ENCODE results near the gene STARD10. TPM values are rescaled to one million over a fixed set of nuclear protein-coding genes. Genes with fewer than 3 reads are reported as not detected.

Gene STARD10
- total and polyA plus RNA-seq, 2 of the 8 experiments (the other 6 are each of a cell fraction or from before 2014, with no cell fraction given) = 23.7 to 35.7 TPM

- Histone ChIP-seq H4K8ac (ENCODE audit: extremely low read depth, insufficient read depth, low read length) (no peak overlapping the region), H4K20me1 (replicated peaks in 1 of 2; ENCODE audit: control insufficient read depth in 1 of 2, insufficient read depth in 2 of 2, low read length in 2 of 2) (no peaks in the 10 kb centered on the region), H3K4me3 (ENCODE audit: extremely low read depth in 1 of 4, insufficient read depth in 2 of 4, low read depth in 3 of 4, low read length in 4 of 4) (no peak overlapping the region), H3K79me1 (ENCODE audit: low read depth, low read length) (no peaks in the 10 kb centered on the region), H2AK5ac (ENCODE audit: low read depth, low read length) (no peak overlapping the region), H3K18ac (ENCODE audit: extremely low read depth, low read length) (no peak overlapping the region), H3K56ac (replicated peaks; ENCODE audit: insufficient read length, low read depth, low read length) (no peak overlapping the region), H3K27ac (ENCODE audit: low read depth, low read length) (no peak overlapping the region), H2BK12ac (ENCODE audit: low read depth, low read length) (no peak overlapping the region), H3K23ac (ENCODE audit: insufficient read length) (no peak overlapping the region), H3K9ac (replicated peaks in 1 of 4; ENCODE audit: extremely low read depth in 1 of 4, low read depth in 3 of 4, low read length in 3 of 4) (no peak overlapping the region), H3K36me3 (ENCODE audit: control insufficient read depth in 2 of 4, insufficient read depth in 4 of 4, low read length in 3 of 4) (no peaks in the 10 kb centered on the region), H3K4ac (replicated peaks; ENCODE audit: insufficient read length, low read depth, low read length) (no peak overlapping the region), H3K4me2 (ENCODE audit: insufficient read depth in 1 of 2, low read depth in 2 of 2, low read length in 2 of 2) (no peak overlapping the region), H3K4me1 (replicated peaks in 1 of 4; ENCODE audit: control insufficient read depth in 3 of 4, insufficient read depth in 4 of 4, low read length in 3 of 4) (peaks cover 0 to 26% (median 19%) of the 10 kb centered on the region in 4 experiments; a peak in 5 of 7 replicates), H2AFZ (ENCODE audit: low read length) (no peak overlapping the region), H3K79me2 (ENCODE audit: control insufficient read depth in 1 of 2, insufficient read depth in 2 of 2, low read length in 2 of 2) (no peaks in the 10 kb centered on the region), H3K23me2 (ENCODE audit: low read depth, low read length) (peaks cover 24% of the 10 kb centered on the region), H4K91ac (replicated peaks; ENCODE audit: insufficient read length, low read length) (no peak overlapping the region), H2BK15ac (ENCODE audit: low read length) (no peak overlapping the region), H2BK5ac (ENCODE audit: low read depth, low read length) (no peak overlapping the region), H2BK120ac (replicated peaks; ENCODE audit: low read depth, low read length) (no peak overlapping the region), H3K14ac (ENCODE audit: insufficient read length) (no peak overlapping the region), H3K27me3 (replicated peaks in 1 of 4; ENCODE audit: control insufficient read depth in 3 of 4, extremely low read depth in 1 of 4, insufficient read depth in 3 of 4, low read length in 3 of 4) (peaks cover 0 to 19% (median 14%) of the 10 kb centered on the region in 4 experiments; a peak in 6 of 7 replicates), H3K9me3 (ENCODE audit: insufficient read depth in 2 of 2, low read depth in 1 of 2, low read length in 1 of 2) (no peaks in the 10 kb centered on the region), H2BK20ac (ENCODE audit: low read length) (no peak overlapping the region), H4K5ac (ENCODE audit: insufficient read length, low read depth, low read length) (no peak overlapping the region)
- ChIA-PET POLR2A (ENCODE audit: partially characterized antibody) (interaction anchor here (1.3 kb wide), 1 partner anchor 24 kb away, joined by 3 read pairs; the partner anchor contains the start of gene STARD10), CTCF (ENCODE audit: partially characterized antibody) (interaction anchor here (0.6 to 3.7 kb wide), 8 partner anchors 14 to 360 kb away, joined by 3 to 15 read pairs (median 4); no protein-coding TSS in a partner anchor)
- 91% methylated on average over 4 of the region's 4 CpGs; no CpG with 5 or more reads in 1 of the 2 experiments for WGBS, 2 experiments (ENCODE audit: extremely low coverage in 1 of 2, insufficient coverage in 1 of 2, insufficient read length in 1 of 2, insufficient replicate concordance in 2 of 2, low coverage in 1 of 2, low lambda C conversion rate in 2 of 2, missing lambda C conversion rate in 1 of 2)
- FAIRE-seq = no peak
- TF ChIP-seq RAD21 (IDR thresholded peaks at IDR 0.05 in 1 of 2, conservative IDR thresholded peaks at IDR 0.05 in 1 of 2; ENCODE audit: low read depth in 2 of 2, low read length in 2 of 2) = no peak
- TF ChIP-seq TAF7 (optimal IDR thresholded peaks at IDR 0.05; ENCODE audit: borderline replicate concordance, low read depth, low read length) = no peak
- DNase-seq (ENCODE audit: low read depth in 1 of 2, low spot score in 2 of 2) = no peak
These were observed 24.1 kb upstream of the STARD10 start for GRCh38 chr11:72817966-72818365.

Data from H1 (cell line).